KG1 (cell line): Measurements from ENCODE around the gene VTI1A.

ENCODE experiments used
- DNase-seq: peaks from one replicate; lab custom pipeline; 2025; lab: John Stamatoyannopoulos, UW

Gene VTI1A

DNA sequence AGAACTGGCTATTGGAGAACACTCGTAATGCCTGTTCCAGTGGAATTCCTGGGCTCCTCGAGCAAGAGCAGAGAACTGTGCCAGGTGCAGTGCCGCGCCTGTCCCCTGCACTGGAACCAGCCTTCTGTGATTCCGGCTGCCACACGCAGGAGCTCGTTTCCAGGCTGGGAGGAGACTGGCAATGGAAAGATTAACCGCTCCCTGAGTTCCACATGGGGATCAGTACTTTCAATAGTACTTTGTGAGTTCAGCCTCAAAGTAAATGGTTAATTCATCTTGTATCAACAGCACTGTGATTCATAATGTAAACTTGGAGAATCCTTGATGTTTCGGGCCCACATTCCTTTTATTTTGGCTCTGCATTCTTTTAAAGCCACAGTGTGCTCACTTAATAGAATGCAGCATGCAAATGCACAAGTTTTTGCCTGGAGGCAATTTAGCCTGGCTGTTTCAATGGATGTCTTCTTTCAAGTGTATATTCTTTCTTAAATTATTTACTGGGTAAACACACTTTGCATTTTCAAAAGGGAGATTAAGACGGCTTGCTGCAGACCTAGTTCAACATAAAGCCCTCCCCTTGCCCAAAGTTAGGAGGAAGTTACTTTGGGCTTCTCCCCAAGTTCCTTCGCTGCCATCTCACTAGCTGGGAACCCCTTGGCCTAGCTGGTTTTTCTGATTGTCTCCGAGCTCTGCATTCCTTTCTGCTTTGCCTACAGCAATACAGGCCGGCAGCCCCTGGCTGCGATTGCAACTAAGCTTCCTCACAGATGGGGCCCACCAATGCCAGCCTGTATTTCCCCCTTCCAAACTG, 364.9 kb downstream of the VTI1A start:
- no peak for DNase-seq

DNA sequence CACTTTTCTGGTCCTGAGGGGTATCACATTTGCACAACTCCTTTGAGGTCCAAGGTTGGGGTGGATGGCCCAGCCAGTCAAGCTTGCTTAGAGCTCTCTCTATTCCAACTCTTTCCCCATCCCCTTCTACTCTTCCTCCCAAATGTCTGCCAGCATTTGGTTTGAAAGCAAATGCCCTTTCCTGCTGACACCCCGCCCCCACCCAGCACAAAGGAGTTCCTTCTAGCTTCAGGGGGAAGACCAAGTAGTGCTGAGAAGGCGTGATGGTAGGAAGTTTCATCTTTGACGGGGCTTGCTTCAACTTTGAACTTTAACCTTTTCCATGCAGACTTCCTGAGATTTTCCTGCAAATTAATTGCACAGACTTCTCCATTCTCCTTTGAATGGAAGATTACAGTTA, 365.6 kb downstream of the VTI1A start:
- no peak for DNase-seq

DNA sequence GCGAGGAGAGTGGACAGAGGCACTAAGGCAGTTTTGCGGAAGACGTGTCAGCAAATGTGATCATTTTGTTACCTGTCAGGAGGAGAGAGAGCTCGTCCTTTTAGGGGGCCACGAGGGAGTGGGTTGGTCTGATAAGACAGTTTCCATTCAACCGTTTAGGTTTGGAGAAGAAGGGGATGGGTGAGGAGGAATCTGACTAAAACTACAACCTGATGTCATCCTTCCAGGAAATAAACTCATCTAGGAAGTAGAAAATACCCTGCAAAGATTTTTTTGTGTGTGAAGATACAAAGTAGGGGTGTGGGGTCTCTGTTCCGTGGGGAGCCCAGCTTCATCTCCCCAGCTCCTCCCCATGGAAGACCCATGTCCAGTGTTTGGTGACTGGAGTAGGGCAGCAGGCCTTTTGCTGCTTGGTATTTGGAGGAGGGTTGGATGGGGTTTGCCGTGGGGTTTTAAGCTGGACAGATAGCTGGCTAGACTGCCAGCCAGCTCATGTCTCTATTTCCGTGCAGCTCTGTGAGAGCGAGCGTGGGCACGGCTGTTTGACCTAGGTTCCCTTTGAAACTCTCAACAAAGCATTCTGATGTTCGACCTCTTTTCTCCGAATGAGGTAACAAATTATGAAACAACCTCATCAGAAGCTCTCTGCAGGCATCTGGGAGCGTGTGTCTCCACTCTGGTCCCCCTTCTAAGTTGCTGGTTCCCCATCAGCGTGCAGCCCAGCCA, 367.0 kb downstream of the VTI1A start:
- DNase-seq: no peak

DNA sequence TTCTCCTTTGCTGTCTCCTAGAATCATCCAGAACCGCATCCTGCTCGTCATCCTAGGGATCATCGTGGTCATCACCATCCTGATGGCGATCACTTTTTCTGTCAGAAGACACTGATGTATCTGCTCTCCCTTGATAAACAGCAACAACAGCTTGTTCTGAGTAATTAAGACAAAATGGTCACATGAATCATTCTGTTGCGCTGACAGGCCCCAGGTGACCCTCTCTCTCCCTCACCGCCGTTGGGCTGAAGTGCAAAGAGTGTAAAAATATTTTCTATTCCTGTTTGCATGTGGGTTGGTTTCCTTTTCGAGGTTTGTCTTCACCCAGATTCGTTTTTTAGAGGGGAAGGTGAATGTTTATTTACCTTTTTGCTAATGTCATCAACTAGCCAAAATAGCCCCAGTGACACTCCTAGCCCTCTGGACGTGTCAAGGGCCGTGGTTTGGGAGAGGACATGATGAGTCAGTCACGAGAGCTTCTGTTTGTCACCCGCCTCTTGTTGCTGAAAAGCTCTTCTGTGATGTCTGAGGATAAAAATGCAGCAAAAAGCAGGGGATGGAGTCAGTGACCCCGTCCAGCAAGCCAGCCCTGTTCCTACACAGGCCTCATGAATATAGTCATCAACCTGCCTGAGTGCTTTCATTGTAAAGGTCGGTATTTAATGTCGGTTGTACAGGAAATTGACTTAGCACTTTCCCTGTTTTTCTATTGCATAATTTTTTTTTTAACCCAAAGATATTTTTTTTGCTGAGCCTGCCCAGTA, 368.4 kb downstream of the VTI1A start:
- no peak for DNase-seq

DNA sequence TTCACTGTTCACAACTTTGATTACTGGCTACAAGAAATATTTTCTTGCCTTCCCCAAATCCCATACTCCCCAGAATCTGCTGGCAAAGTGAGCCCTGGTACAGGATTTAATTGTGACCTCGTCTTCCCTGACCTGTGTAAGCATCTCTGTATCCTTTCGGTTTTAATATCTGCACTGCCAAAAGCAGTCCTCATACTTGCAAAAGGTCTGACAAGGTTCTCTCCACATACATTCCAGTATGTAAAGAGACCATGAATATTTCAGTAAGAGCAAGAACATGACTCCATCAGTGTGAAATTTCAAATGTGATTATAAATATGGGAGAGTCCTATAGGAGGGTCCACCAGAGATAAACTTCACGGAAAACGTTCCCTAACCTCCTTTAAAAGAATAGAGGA, 369.0 kb downstream of the VTI1A start:
- no peak for DNase-seq

DNA sequence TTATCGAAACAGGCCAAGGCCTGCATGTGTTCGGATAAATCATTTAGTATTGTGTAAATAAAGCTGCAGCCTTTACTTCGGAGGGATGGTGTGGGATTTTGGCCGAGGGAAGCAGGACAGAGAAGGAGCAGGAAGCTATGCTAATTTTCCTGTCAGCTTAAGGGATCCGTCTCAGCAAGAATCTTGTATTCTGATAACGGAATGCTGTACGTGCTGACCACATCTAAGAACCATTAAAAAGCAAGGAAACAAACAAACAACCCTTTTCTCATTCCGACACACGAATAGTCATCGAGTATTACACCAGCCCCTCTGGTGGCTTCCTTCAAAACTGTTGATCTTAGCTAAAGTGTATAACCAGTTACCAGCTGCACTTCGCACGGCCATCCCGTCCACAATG, 369.9 kb downstream of the VTI1A start:
- DNase-seq: no peak

DNA sequence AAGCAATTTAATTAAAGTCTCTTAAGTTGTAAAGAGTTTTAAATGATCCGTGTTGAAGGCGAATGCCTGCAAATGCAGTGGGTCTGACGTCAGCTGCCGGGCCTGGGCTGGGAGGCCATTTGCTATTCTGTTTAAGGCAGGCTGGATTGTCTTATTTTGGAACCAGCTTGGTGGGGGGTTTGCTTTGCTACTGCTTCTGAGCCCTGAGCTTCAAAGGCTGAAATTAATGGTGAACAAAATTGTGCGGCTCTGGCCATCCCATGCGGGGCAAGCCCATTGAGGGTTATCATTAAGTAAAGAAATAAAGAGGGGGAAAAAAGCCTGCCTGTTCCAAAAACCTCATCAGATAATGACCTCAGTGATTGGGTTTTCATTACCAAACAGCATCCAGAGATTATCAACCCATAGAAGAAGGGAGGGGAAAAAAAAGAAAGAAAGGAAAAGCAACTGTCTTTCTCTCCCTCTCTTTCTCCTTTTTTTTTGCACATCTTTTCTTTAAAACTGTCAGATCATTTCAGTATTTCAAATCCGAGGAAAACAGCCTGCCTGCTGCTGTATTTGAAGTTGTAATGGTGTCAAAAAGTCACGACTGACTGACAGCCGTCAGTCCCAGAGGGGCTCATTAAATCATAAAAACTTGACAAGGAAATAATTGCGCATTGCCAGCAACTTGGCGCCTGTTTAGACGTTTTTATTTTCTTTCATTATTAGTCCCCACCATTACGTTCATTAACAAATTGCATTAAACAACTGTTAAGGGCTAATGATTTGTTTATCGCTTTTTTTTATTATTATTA, 371.2 kb downstream of the VTI1A start:
- DNase-seq: no peak

DNA sequence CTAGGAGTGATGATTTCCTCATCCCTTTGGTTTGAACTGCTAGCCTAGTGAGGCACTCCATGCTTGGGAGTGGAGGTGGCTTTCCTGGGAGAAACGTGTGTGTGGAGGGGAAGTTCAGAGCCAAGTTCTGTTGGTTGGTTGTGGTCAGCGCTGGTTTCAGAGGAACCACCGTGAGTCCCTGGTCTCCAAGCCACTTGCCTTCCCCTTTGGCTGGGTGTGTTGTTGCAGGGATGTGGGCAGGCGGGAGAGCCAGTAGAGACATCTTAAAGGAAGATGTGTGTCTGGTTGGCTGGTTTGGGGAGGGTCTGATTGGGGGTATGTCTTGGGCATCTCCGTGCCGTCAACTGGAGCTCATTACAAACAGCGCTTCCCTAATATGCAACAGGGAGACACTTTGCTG, 372.2 kb downstream of the VTI1A start:
- DNase-seq: no peak

DNA sequence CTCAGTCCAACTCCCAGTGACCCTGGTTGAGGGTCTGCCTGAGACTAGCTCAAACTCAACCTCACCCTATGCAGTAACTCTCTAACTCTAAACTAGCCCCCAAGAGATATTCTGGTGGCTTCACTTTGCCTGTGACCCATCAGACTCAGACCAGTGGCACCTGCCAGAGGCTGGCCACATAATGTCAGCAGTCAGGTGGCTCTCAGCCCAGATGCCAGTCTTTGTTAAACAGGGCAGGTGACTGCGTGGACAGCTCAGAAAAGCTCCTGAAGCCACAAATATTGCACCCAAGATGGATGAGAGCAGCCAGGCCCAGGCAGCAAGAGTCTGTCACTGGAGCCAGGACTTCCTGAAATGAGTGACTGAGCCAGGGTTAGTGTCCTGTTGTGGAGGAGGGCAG, 373.3 kb downstream of the VTI1A start:
- no peak for DNase-seq

DNA sequence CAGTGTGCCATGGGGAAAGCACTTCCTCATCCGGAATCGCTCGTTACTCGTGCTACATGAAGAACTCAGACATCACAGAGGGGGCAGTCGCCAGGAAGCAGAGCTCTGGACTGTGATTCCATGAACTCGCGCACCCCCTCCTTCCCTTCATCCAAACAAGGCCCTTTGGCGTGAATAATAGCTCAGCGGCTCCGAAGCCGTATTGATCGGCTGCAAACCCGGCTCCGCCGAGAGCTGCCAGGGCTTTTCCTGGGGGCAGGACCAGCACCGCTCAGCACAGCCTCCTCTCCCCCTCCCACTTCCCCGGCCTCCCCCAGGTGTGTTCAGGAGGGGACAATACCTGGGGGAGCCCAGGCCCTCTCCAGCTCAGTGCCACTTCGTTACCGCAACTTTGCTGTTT, 374.0 kb downstream of the VTI1A start:
- DNase-seq: no peak

DNA sequence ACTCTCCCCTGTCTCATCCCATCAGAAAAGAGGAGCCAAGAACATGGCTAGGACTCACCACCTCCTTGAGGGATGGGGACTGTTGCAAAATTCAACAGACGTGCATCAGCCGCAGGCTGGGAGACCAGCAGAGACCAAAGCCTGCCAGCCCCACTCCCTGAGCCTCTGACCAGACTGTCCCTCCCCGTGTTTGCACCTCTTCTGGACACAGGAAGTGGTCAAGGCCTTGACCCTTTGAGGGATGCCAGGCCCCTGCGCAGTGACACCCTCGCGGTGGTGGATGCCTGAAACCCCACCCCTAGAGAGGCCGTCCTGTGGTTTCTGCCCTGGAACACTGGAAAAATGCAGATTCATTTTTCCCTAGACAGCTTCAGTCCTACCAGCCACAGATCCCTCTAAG, 374.6 kb downstream of the VTI1A start:
- DNase-seq: no peak

DNA sequence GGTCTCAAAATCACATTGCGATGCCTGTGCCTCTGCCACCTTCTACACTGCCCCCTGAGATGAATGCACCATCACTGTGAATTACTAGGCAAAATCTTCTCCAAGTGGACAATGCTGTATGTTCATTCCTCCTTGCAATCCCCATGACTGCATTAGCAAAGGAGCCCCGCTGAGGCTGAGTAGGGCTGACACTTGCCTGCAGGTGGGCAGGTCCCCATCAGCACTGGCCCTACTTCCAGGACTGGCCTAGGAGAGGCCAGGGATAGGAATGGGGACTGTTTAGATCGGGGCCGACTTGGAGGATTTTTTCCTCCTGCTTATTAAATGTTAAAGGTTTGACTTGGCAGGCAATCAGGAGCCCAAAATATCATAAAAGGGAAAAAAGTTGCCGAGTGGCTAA, 376.0 kb downstream of the VTI1A start:
- DNase-seq: no peak

DNA sequence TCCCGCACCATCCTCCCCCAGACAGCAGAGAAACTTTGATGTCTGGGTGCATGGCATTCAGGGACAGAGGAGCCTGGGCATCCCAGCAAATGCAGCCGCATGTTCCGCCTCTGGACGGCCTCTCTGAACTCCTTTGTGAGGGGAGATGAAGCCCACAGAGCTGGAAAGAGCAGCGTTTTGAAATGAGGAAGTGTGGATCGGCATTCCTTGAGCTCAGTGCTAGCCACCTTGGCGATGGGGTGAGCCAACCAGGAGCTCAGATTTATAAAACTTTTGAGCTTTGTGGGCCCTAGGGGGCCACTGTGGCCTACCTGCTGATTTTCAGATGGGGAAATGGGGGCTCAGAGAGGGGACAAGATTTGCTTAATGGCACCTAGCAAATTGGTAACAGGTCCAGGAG, 376.6 kb downstream of the VTI1A start:
- no peak for DNase-seq

DNA sequence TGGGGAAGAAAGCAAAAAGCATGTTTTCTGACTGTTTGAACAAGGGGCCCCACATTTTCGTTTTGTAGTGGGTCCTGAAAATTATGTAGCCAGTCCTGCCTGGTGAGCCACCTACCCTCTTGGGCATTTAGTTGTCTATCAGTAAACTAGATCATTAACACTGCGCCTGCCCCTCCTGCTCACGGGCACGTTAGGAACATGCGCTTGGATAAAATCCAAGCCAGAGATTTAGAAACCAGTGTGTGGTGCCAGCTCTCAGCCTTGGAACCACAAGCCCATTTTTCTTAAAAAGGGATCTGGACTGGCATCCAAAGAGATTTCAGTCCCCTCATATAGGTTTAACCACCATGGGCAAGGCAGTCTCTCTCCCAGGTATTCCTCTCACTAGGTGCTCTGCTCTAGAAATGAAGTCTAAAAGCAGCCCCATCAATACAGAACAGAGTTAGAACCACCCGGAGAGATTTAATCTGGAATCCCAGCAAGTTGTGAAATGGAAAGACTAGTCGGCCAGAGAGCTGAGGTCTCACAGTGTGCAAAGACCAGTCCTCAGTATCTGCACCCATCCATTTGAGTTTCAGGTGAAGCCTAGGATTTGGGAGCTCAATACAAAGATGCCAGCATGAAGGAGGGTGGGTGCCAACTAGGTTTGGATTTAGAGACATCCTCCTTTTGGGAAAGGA, 379.1 kb downstream of the VTI1A start:
- no peak for DNase-seq

DNA sequence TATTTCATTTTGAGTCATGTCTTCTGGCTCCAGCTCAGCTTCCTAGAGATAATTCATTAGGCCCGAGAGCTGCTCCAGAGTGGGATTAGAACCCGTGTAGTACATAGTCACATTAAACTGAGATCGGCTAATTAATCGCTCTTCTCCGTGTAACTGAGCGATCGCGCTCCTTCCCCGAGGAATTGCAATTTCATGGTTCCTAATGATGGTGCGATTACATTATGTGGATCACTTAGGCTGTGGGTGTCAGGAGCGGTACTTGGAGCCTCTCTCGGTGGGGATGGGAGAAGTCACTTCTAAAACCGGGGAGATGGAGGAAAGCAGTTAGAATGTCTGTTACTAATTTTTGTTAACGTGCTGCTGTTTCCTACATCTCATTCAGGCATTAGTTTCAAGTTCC, 380.1 kb downstream of the VTI1A start:
- no peak for DNase-seq

DNA sequence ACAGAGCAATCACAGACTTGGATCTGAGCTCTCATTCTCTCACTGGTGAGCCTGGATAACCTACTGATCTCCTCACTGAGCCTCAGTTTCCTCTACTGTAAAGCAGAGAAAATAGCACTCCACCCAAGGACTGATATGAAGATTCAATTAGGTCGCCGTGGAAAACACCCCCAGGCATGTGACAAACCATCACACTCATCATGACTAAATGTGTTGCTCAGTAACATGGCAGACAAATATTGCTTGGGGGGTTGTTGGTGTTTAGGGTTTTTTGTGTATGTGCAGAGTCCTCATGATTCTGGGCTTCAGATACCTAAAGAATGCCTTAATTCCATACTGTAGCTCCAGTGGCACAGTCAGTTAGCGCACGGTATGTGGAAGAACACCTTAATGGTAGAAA, 380.9 kb downstream of the VTI1A start:
- no peak for DNase-seq

DNA sequence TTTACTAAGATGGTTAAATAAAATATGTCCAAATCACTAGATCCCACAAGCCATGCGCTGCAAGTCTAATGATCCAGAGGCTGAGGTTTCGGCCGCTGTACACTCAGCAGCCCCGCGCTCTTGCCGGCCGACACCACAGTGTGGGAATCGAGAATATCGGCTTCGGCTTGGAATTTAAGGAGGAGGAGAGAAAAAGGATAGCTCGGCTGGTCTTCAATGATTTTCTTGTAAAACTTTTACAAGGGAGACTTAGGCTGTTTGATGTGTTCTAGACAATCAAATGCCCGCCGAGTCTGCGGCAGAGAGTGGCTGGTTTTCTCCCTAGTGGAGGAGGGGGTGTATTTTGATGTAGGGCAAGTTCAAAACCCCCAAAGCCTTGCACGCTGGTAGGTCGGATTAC, 384.8 kb downstream of the VTI1A start:
- DNase-seq: no peak

DNA sequence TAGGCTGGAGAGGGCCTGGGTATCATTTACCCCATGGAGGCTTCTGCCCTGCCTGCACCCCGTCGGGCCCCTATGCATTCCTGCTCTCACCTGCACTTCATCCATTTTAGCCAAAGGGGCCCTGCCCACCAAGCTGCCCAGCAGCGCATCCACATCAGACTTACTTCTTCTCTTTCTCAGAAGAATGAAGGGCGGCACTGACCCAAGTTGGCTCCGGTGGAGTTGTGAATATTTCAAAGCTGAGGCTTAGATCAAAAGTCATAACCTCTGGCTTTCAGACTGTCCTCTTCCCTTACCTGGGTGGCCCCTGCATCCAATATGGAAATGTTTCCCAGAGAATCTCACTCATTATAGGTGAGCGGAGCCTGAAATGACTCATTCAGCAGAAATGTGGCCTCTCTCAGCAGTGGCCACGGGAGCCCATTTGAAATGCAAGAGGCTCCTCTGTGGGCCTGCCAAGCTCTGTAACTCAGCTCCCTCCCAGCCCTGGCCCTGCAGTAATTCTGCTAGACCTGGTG, 385.4 kb downstream of the VTI1A start:
- no peak for DNase-seq

DNA sequence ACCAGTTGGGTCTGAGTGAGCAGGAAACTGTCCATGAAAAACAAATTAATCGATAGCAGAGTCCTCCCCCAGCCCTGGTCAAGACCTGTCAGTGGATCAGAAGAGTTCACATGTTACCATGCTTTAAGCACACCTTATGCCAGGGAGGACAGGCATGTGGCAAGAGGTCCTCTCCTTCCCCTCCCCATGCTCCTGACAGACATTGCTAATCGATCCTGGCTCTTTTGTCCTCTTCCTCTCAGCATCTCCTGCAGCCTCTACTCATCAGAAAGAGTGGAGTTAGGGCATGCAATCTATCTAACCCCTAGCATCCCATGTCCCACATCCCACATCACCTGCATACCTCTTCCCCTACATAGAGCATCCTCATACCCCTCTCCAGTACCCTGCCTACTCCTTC, 385.9 kb downstream of the VTI1A start:
- no peak for DNase-seq

DNA sequence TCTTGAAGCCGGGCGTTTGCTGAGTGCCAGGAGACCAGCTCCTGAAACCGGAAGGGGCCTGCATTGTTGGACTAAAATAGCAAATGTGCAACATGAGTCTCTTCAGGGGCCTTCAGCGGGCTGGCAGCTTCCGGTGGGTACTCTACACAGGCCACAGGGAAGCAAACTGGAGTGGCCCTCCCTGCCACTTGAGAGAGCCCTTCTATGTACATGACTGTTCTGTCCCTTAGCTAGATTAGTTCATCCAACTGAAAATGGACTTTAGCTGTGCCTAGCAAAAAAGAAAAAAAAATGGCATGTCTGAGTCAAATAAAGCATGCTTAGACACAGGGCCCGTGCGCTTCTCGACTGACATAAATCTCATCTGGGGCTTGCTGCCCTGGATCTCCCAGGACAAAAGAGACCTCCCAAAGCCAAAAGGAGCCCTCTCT, 387.8 kb downstream of the VTI1A start:
- no peak for DNase-seq

DNA sequence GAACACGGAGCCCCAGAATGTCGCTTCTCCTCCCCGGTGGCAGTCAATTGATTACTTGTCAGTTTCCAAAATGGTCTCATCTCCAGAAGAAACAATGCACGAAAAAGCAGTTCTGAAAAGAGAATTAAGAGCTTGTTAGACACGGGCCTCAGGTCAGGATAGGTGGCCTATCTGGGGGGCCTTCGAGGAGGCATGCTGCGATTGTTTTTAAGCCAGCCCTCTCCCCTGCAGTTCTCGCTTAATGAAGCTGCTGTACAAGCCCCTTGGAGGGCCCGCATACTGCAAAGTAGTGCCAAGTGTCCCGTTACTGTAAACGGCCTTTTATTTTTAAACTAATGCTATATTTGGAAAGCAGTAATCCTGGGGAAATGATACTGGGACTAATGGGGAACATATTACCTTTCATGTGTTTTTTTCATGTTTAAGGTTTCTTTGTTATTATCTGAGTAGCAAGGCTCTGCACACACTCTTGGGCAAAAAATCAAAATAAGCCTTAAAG, 388.3 kb downstream of the VTI1A start:
- no peak for DNase-seq
